Stimulated activated CD8-positive, alpha-beta memory T cell treated with anti-CD3 and anti-CD28 coated beads, Interleukin-7, amount 100 ng/mL, for 48 hours (primary cell): Measurements from ENCODE around the gene INHBB.
"Not testable (repeated sequence)": the region's sequence is repeated elsewhere in the genome, so short reads cannot be mapped to it uniquely, and the experiment has no call there.

Experiments
- DNase-seq, 2 donors: peaks; one replicate each; pipeline ENCODE4 v3.0.0-alpha.2; 2020; ENCODE audit warnings: low read depth in 1 of 2; ENCODE audit errors: extremely low read depth in 1 of 2

The INHBB gene

GRCh38 chr2:120378605-120379004, 32.7 kb downstream of the INHBB start:
- DNase-seq = no peak

- DNase-seq = no peak
Measured at GRCh38 chr2:120379916-120380893, 34.3 kb downstream of the INHBB start.

GRCh38 chr2:120381192-120381591, 35.3 kb downstream of the INHBB start:
- DNase-seq = no peak

GRCh38 chr2:120381661-120382060, 35.7 kb downstream of the INHBB start:
- DNase-seq = no peak

- DNase-seq = no peak
Measured at GRCh38 chr2:120382541-120383144, 36.7 kb downstream of the INHBB start.

- DNase-seq = no peak
Measured at GRCh38 chr2:120383191-120383590, 37.3 kb downstream of the INHBB start.

- no peak for DNase-seq
Measured at GRCh38 chr2:120383631-120384340, 37.9 kb downstream of the INHBB start.

GRCh38 chr2:120384486-120385354, 38.8 kb downstream of the INHBB start:
- no peak for DNase-seq

GRCh38 chr2:120385355-120386127, 39.6 kb downstream of the INHBB start:
- no peak for DNase-seq

GRCh38 chr2:120388222-120389035, 42.5 kb downstream of the INHBB start:
- DNase-seq = no peak

GRCh38 chr2:120389036-120389391, 43.1 kb downstream of the INHBB start:
- DNase-seq = no peak

GRCh38 chr2:120390381-120391055, 44.6 kb downstream of the INHBB start:
- no peak for DNase-seq

GRCh38 chr2:120391382-120391781, 45.4 kb downstream of the INHBB start:
- DNase-seq = not testable (repeated sequence)

GRCh38 chr2:120391911-120392665, 46.2 kb downstream of the INHBB start:
- no peak for DNase-seq

- no peak for DNase-seq
Measured at GRCh38 chr2:120392923-120393322, 47.0 kb downstream of the INHBB start.

- DNase-seq = no peak
Measured at GRCh38 chr2:120393456-120393855, 47.5 kb downstream of the INHBB start.

- DNase-seq = no peak
Measured at GRCh38 chr2:120394764-120395163, 48.8 kb downstream of the INHBB start.
